GM12874 (cell line): ENCODE measurements around the gene LAMA3.

ENCODE experiments used
- TF ChIP-seq, protein P1 (sequence below): IDR thresholded peaks from 2 replicates; pipeline ENCODE4 v1.5.1; 2011; ENCODE audit warnings: low read depth, mild to moderate bottlenecking, control low read depth, low read length, moderate library complexity; ENCODE audit not compliant: insufficient read depth

LAMA3 gene

DNA sequence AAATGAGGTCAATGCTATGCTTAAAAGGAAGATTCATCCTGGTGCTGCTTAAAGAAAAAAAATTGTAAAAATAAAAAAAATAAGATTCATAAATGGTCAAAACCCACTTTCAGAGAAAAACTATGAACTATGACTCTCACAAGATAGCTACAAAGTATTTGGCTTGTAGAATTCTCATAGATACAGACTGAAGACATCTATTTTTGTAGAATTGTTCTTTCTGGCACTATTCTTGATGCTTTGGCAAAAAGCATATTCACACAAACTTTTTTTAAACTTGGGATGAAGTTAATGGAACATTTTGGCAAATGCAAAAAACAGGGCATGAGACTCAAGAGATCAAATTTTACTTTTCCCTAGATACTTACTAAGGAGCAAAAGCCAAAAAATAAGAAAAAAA lies 14.0 kb upstream of the LAMA3 start:
- TF ChIP-seq, protein P1, sequence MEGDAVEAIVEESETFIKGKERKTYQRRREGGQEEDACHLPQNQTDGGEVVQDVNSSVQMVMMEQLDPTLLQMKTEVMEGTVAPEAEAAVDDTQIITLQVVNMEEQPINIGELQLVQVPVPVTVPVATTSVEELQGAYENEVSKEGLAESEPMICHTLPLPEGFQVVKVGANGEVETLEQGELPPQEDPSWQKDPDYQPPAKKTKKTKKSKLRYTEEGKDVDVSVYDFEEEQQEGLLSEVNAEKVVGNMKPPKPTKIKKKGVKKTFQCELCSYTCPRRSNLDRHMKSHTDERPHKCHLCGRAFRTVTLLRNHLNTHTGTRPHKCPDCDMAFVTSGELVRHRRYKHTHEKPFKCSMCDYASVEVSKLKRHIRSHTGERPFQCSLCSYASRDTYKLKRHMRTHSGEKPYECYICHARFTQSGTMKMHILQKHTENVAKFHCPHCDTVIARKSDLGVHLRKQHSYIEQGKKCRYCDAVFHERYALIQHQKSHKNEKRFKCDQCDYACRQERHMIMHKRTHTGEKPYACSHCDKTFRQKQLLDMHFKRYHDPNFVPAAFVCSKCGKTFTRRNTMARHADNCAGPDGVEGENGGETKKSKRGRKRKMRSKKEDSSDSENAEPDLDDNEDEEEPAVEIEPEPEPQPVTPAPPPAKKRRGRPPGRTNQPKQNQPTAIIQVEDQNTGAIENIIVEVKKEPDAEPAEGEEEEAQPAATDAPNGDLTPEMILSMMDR: no peak

DNA sequence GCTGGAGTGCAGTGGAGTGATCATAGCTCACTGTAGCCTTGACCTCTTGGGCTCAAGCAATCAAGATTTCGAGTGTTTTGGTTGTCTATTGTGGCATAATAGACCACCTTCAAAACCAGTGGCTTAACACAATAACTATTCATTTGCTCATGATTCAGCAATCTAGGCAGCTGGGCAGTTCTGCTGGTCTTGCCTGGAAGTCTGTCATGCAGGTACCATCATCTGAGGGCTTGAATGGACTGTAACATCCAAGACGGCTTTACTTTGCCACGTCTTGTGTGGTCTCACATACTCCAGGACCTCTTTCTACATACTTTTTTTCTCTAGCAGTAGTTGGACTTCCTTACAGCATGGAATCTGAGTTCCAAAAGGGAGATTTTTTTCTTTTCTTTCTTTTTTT lies 13.4 kb upstream of the LAMA3 start:
- TF ChIP-seq, protein P1: no peak

DNA sequence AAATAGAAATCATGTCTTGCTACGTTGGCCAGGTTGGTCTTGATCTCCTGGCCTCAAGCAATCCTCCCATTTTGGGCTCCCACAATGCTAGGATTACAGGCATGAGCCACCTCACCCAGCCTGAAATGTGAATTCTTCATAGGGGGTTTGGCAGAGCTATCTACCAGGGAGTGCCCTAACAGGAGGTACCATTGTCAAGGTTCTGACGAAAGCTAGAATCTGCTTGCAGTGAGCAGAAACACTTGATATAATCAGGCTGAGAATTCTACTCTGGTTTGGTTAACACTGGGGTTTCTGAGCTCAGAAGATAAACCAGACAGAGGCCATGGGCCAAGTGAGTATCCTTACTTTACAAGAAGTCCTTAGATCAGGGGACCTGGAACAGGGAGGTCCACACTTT lies 7.2 kb upstream of the LAMA3 start:
- TF ChIP-seq, protein P1: no peak

DNA sequence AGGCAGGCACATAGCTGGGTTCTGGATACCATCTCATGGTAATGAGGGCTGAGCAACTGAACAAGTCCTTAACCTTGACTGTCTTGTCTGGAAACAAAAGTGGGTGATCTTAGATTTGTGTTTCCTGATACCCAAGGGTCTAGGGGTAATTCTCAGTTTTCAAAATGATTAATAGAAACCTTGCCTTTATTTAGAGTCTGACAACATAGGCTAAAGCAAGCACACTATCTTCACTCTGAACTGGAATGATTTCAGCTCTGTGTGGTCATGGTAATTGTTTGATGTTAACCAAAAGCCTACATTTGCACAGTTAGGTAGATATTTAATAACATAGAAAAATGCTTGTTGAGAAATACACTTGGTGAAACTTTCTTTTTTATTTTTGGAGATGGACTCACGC lies 6.8 kb upstream of the LAMA3 start:
- TF ChIP-seq, protein P1: no peak

DNA sequence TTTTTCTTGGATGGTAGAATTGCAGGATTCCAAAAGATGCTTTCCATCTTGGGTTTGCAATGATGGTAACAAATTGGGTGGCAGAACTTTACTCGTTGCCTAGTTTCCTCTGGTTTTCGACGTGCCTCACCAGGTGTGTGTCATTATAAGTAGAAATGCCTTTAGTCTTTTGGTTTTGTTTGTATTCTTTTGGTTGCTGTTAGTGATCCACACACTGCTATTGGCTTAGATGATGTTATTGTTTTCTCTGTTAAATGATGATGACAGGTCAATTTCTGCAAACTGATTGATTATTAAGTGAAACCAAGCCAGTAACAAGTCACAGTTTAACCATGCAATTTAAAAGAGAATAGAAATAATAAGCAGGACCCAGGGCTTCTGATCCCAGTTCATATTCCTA lies 6.1 kb upstream of the LAMA3 start:
- TF ChIP-seq, protein P1: no peak

DNA sequence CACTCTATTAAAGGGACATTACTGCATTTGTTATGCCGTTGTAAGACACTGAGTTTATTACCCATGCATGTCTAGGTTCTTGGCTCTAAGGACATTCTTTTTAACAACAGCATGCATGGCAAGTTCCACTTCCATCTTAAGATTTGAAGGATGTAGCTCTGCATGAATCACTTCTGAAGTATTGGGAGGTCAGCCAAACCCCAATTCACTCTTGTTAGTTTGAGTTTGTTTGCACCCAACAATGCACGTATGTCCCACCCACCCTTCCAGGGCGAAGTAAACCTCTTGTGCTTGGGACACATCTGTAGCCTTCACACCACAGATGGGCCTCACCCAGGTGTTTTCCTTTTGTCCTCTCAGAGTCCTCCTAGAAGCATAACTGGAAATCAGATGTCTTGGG lies 5.6 kb upstream of the LAMA3 start:
- TF ChIP-seq, protein P1: no peak

DNA sequence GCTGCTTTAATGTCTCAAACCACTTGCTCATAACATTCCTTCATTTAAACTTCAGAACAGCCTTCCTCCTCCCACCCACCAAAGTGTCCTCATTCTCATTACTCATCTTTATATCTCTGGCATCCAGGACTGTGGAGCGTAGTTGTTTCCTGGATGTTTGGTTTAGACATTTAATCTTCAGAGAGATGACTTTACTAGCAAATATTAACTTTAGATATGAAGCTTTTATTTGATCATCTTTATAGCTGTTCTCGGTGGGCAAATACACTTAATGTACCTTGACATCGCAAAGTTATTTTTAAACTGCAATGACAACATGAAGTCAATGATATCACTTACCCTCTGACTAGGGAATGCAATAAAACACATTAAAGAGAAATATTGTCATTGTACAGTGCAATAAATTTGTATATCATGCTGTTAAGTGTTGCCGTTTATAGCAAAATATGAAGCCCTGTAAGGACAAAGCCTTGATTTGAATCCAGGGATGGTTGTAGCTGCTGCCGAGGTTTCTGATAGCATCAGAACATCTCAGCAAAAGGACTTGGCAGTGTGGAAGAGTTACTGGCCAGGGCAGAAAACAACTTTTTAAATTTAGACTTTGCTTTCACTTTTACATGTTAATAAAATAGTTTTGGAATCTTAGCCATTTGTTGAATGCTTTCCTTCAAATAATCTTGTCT lies 4.6 kb upstream of the LAMA3 start:
- TF ChIP-seq, protein P1: no peak
